GM21447 (cell line): ENCODE results near the gene GAR1.
"Not testable (repeated sequence)": the region's sequence is repeated elsewhere in the genome, so short reads cannot be mapped to it uniquely, and the experiment has no call there.

Experiments
- ATAC-seq: cut with Tn5 transposase; IDR thresholded peaks from one replicate; pipeline ENCODE4 v1.9.1; 2021; ENCODE audit not compliant: unreplicated experiment

GAR1 gene

GRCh38 chr4:109815151-109816081 is at the start of gene GAR1:
GAR1 (plus strand) TSS chr4:109815762; CDS start chr4:109816165, 403 bp downstream.
- peak; percentile 98 for ATAC-seq

GRCh38 chr4:109782092-109782491 is 33.5 kb upstream of the GAR1 start:
- not testable (repeated sequence) for ATAC-seq

- no peak for ATAC-seq
These were observed 28.7 kb upstream of the GAR1 start for GRCh38 chr4:109786846-109787245.

GRCh38 chr4:109787807-109788206 is 27.8 kb upstream of the GAR1 start:
- no peak for ATAC-seq

GRCh38 chr4:109795059-109795458 is 20.5 kb upstream of the GAR1 start:
- ATAC-seq: no peak

- ATAC-seq: no peak
These were observed 16.7 kb upstream of the GAR1 start for GRCh38 chr4:109798866-109799265.

GRCh38 chr4:109801099-109801789 is 14.3 kb upstream of the GAR1 start:
- no peak for ATAC-seq

- ATAC-seq: no peak
These were observed 13.7 kb upstream of the GAR1 start, which contains the start of gene CFI for GRCh38 chr4:109801895-109802319. CFI (minus strand) TSS chr4:109801999; CDS start chr4:109801971, 28 bp downstream.

- peak; percentile 77 for ATAC-seq
These were observed 11.5 kb upstream of the GAR1 start for GRCh38 chr4:109803924-109804571.

- no peak for ATAC-seq
These were observed 5.9 kb upstream of the GAR1 start for GRCh38 chr4:109809655-109810054.

- ATAC-seq: no peak
These were observed 4.8 kb upstream of the GAR1 start for GRCh38 chr4:109810552-109811387.

GRCh38 chr4:109811707-109812106 is 3.9 kb upstream of the GAR1 start:
- ATAC-seq: no peak

- no peak for ATAC-seq
These were observed 500 bp downstream of the GAR1 start for GRCh38 chr4:109816082-109816442.

- ATAC-seq: no peak
These were observed 1.3 kb downstream of the GAR1 start for GRCh38 chr4:109816894-109817293.

GRCh38 chr4:109818268-109818667 is 2.7 kb downstream of the GAR1 start:
- ATAC-seq: no peak

- ATAC-seq: no peak
These were observed 5.0 kb downstream of the GAR1 start for GRCh38 chr4:109820563-109820962.

GRCh38 chr4:109821185-109821584 is 5.6 kb downstream of the GAR1 start:
- ATAC-seq: no peak

- peak; percentile 72 for ATAC-seq
These were observed 11.2 kb downstream of the GAR1 start for GRCh38 chr4:109826719-109827118.

- no peak for ATAC-seq
These were observed 12.1 kb downstream of the GAR1 start, which contains the start of gene RRH for GRCh38 chr4:109827672-109828071. RRH (plus strand) TSS chr4:109827972; CDS start chr4:109828028, 56 bp downstream.

- no peak for ATAC-seq
These were observed 18.2 kb downstream of the GAR1 start for GRCh38 chr4:109833756-109834155.
